ENCODE measurements around the gene SCD. TPM values are rescaled to one million over a fixed set of nuclear protein-coding genes. Genes with fewer than 3 reads are reported as not detected.

Gene SCD
- total and polyA plus RNA-seq, 2 of the 13 experiments (the other 11 are each of a cell fraction or from before 2014, with no cell fraction given), result 492 to 512 TPM

DNA sequence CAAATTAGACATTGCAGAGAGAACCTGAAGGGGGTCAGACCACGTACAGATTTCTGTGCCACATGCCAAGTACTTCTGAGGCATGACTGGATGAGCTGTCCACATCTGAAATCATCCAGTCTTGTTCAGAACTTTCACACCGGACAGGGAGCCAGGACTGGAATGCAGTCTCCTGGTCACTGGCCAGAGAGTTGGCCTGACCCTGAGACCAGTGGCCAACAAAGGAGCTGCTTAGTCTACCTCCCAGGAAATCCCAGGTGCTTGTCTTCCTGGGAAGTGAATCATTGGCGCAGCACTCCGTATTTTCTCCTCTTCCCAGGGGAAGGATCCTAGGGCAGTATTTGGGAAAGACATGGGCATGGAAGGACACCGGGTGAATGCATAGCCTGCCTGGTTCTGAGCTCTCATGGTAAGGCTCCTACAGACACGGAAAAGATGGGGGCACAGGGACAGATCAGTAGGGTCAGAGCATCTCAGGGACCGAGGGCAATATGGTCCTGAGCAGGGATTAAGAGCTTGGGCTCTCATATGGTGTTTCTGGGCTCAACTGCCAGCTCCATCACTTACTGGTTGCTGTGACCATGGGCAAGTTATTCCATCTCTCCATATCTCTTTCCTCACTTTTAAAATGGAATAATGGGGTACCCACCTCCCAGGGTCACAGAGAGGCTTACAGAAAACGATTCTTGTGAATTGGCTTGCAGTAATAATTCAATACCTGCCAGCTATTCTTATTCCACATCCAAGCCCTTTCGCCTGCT, 1.3 kb upstream of the SCD start (continued):
- TF ChIP-seq THAP9 (CRISPR knock-in tag; IDR thresholded peaks at IDR 0.05; ENCODE audit: borderline replicate concordance), result no peak
- no peak for TF ChIP-seq AKNA (CRISPR knock-in tag; IDR thresholded peaks at IDR 0.05; ENCODE audit: borderline replicate concordance)
- no peak for TF ChIP-seq HNRNPH1 (optimal IDR thresholded peaks at IDR 0.05; ENCODE audit: low read depth, low read length)
- TF ChIP-seq, protein P1, sequence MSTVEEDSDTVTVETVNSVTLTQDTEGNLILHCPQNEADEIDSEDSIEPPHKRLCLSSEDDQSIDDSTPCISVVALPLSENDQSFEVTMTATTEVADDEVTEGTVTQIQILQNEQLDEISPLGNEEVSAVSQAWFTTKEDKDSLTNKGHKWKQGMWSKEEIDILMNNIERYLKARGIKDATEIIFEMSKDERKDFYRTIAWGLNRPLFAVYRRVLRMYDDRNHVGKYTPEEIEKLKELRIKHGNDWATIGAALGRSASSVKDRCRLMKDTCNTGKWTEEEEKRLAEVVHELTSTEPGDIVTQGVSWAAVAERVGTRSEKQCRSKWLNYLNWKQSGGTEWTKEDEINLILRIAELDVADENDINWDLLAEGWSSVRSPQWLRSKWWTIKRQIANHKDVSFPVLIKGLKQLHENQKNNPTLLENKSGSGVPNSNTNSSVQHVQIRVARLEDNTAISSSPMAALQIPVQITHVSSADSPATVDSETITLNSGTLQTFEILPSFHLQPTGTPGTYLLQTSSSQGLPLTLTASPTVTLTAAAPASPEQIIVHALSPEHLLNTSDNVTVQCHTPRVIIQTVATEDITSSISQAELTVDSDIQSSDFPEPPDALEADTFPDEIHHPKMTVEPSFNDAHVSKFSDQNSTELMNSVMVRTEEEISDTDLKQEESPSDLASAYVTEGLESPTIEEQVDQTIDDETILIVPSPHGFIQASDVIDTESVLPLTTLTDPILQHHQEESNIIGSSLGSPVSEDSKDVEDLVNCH (CRISPR knock-in tag; IDR thresholded peaks at IDR 0.05), result no peak
- no peak for TF ChIP-seq ZNF124 (CRISPR knock-in tag; IDR thresholded peaks at IDR 0.05)
- TF ChIP-seq ISX (CRISPR knock-in tag; conservative IDR thresholded peaks at IDR 0.05), result 0 out of 2 replicates have a peak, but pooled peaks have one; percentile 28
- TF ChIP-seq ZNF709 (CRISPR knock-in tag; IDR thresholded peaks at IDR 0.05), result no peak
- TF ChIP-seq, protein P2, sequence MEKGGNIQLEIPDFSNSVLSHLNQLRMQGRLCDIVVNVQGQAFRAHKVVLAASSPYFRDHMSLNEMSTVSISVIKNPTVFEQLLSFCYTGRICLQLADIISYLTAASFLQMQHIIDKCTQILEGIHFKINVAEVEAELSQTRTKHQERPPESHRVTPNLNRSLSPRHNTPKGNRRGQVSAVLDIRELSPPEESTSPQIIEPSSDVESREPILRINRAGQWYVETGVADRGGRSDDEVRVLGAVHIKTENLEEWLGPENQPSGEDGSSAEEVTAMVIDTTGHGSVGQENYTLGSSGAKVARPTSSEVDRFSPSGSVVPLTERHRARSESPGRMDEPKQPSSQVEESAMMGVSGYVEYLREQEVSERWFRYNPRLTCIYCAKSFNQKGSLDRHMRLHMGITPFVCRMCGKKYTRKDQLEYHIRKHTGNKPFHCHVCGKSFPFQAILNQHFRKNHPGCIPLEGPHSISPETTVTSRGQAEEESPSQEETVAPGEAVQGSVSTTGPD (CRISPR knock-in tag; IDR thresholded peaks at IDR 0.05), result no peak
- TF ChIP-seq ZNF777 (CRISPR knock-in tag; IDR thresholded peaks at IDR 0.05), result no peak; the same call in 1 of the 2 replicates
- no peak for TF ChIP-seq YEATS4 (CRISPR knock-in tag; IDR thresholded peaks at IDR 0.05; ENCODE audit: borderline replicate concordance)
- TF ChIP-seq GZF1 (CRISPR knock-in tag; IDR thresholded peaks at IDR 0.05), result no peak
- no peak for TF ChIP-seq FLYWCH1 (CRISPR knock-in tag; IDR thresholded peaks at IDR 0.05)
- TF ChIP-seq ATF7 (IDR thresholded peaks at IDR 0.05), result no peak
- no peak for TF ChIP-seq ATF7 (CRISPR knock-in tag; IDR thresholded peaks at IDR 0.05)
- no peak for TF ChIP-seq GRHL1 (CRISPR knock-in tag; conservative IDR thresholded peaks at IDR 0.05)
- no peak for TF ChIP-seq KAT8 (CRISPR knock-in tag; IDR thresholded peaks at IDR 0.05)
